LNCaP clone FGC (cell line): ENCODE measurements around the gene AGT.

Experiments used
- DNase-seq: peaks from one replicate; pipeline ENCODE4 v3.0.0-alpha.2; 2011; ENCODE audit warnings: low read depth
- H3K4me3 ChIP-seq: 2 replicates; pipeline ENCODE4 v1.5.1; 2011; ENCODE audit warnings: mild to moderate bottlenecking, low read depth, low read length, control low read depth
- TF ChIP-seq, protein P1 (sequence below): IDR thresholded peaks from 2 replicates; pipeline ENCODE4 v1.5.1; 2012; ENCODE audit warnings: mild to moderate bottlenecking; ENCODE audit not compliant: control insufficient read depth, insufficient read depth; ENCODE audit errors: extremely low read depth

The AGT gene

DNA sequence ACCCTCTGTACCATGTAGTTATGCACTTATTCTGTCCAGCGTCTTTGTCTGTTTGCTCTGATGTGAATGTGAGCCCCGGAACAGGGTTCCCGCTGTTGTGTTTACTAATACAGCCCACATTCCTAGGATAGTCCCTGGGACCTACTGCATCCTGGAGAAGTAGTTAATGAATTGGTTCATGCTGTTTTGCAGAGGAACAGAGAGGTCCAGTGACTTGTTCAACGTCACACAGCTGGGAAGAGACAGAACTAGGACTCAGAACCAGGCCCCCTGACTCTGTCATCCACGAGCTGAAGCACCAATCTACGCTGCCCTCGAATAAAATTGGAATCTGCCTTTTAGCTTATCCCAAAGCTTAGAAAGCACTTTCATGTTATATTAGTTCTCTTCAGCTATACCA, 784 bp downstream of the AGT start:
- no peak for DNase-seq
- TF ChIP-seq, protein P1, sequence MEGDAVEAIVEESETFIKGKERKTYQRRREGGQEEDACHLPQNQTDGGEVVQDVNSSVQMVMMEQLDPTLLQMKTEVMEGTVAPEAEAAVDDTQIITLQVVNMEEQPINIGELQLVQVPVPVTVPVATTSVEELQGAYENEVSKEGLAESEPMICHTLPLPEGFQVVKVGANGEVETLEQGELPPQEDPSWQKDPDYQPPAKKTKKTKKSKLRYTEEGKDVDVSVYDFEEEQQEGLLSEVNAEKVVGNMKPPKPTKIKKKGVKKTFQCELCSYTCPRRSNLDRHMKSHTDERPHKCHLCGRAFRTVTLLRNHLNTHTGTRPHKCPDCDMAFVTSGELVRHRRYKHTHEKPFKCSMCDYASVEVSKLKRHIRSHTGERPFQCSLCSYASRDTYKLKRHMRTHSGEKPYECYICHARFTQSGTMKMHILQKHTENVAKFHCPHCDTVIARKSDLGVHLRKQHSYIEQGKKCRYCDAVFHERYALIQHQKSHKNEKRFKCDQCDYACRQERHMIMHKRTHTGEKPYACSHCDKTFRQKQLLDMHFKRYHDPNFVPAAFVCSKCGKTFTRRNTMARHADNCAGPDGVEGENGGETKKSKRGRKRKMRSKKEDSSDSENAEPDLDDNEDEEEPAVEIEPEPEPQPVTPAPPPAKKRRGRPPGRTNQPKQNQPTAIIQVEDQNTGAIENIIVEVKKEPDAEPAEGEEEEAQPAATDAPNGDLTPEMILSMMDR = no peak
- no peak overlapping the region for H3K4me3 ChIP-seq

DNA sequence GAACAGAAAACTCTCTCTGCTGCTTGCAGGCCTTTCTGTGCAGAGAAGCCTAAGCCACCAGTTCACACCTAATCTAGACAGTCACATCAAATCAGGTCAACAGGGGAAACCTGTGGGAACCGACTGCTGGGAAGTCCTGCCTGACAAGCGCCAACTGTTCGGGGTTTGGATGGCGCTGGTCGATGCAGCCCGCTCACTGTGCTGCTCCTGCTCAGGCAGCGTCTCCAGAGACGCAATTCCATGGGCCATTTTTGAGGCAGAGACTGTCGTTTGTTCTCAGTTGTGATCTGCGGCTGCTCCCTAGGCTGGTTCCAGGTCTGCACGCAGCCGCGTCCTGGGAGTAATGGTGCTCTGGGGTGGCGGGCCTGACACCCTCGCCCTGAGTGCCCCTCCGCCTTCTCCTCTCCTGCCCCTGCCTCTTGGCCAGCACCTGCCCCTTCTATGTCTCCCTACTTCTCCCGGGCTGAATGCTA, 1.4 kb downstream of the AGT start:
- H3K4me3 ChIP-seq = no peak overlapping the region
- TF ChIP-seq, protein P1 = no peak
- DNase-seq = no peak

DNA sequence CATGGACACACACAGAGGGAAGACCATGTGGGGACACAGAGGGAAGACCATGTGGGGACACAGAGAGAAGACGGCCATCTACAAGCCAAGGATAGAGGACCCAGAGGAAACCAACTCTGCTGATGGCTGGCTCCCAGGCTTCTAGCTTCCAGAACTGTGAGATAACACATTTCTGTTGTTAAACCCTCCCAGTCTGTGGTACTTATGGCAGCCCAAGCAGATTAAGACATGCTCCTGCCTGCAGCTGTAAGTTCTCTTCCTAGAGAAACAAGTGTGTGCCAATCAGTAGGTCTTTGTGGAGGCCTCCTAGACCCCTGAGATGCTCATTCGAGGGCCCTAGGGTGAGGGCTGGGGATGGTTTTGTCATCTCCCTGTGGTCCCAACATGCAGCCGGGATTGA, 2.7 kb downstream of the AGT start:
- TF ChIP-seq, protein P1 = no peak
- no peak overlapping the region for H3K4me3 ChIP-seq
- DNase-seq = no peak

DNA sequence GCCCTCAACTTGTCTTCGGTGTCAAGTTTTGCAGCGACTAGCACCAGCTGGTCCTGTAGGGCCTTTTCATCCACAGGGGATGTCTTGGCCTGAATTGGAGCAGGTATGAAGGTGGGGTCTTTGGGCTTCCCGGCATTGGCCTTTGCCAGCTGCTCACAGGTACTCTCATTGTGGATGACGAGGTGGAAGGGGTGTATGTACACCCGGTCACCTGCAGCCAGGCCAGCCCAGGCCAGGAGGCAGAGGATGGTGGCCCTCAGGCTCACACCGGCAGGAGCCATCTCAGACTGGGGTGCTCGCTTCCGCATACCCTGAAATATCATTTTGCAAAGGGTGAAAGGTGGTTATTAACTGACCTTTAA, 3.4 kb downstream of the AGT start:
- DNase-seq = no peak
- TF ChIP-seq, protein P1 = no peak
- no peak overlapping the region for H3K4me3 ChIP-seq

DNA sequence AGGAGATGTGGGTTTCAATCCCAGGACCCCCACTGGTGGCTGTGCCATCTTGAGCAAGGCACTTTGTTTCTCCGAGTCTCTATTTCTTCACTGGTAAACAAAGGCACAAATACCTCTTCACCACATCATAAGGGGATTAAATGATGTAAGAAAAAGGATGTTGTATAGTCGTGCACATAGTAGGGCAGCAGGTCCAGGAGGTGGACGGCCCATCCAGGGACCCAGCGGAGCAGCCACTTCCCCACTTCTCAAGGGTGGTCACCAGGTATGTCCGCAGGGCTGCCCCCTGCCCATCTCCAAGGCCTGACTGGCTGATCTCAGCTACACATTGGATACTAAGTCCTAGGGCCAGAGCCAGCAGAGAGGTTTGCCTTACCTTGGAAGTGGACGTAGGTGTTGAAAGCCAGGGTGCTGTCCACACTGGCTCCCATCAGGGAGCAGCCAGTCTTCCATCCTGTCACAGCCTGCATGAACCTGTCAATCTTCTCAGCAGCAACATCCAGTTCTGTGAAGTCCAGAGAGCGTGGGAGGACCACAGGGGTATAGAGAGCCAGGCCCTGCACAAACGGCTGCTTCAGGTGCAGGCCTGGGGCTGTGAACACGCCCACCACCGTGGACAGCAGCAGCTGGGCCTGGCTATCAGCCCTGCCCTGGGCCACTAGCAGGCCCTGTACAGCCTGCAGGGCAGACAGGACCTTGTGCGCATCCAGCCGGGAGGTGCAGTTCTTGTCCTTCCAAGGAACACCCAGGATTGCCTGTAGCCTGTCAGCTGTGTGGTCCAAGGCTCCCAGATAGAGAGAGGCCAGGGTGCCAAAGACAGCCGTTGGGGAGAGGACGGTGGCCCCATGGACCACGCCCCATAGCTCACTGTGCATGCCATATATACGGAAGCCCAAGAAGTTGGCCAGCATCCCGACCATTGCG, 4.0 kb downstream of the AGT start:
- TF ChIP-seq, protein P1 = no peak
- H3K4me3 ChIP-seq = no peak overlapping the region

DNA sequence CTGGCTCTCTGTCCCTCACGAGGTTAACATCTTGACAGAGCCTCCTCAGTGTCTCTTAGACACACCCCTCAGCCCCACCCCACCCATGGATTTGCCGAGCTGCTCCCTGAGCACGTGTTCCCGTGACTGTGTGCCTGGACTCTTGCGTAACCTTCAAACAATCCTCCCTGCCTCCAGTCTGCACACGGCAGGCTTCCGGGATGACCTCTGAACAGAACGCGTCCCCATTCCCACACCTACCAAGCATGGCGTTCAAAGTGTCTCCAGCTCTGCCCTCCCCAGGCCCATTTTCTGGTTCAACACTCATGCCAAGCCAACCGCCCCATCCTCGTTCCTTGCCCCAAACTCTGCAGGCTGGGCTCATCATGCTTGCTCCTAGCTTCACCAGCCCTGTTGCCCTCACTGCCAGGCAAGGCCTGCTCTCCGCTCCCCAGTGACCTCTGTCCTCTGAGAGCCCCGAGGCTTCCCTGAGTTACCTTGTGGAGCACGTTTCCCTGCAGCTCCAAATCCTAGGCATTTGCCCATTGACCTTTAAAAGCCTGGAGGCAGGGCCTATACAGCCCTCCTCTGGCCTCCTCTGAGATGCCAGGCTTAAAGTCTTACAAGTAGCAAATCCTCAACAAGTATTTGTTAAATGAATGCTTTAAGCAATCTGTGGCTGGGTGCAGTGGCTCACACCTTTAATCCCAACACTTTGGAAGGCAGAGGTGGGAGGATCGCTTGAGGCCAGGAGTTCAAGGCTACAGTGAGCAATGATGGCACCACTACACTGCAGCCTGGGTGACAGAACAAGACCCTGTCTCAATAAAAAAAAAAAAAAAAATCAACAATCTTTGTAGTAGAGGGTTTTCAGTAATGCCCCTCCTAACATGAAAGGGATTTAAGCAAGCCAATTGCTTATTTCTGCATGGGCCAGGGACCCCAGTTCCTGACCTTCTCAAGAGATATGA, 5.0 kb downstream of the AGT start:
- no peak overlapping the region for H3K4me3 ChIP-seq
- no peak for DNase-seq
- TF ChIP-seq, protein P1 = no peak

More for the DNA sequence above, 4.0 kb downstream of the AGT start:
- DNase-seq = no peak
